ENCODE measurements around the gene SHROOM3.

SHROOM3 gene

GRCh38 chr4:76663824-76664223 is 228.8 kb downstream of the SHROOM3 start:
- TF ChIP-seq CTCF (IDR thresholded peaks at IDR 0.05; ENCODE audit: unreplicated experiment in 3 of 3): no peak
- Mint-ChIP-seq H3K9me3 (no peaks in the 10 kb centered on the region), H3K36me3 (ENCODE audit: low read depth) (no peaks in the 10 kb centered on the region), H3K4me1 (peaks cover 5% of the 10 kb centered on the region), H3K27me3 (ENCODE audit: low read depth) (no peaks in the 10 kb centered on the region), H3K27ac (no peak overlapping the region), H3K4me3 (no peak overlapping the region)

DNA sequence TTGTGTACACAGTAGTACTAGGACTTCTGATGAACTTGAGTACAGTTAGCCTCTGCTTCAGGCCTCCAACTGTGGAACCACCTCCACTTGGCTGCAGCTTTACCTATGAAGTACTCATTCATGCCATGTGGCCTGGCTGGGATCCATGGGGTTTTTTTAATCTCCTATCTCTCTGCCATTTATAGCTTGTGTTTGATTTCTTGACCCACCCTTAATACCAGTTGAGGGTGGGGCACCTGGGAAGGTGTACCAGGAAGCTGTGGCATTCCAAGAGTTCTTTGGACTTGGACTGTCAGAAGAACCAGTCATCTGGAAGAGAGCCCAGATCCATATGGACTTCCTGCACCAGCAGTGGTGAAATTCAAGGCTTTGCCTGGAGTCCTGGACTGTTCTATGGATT is 230.1 kb downstream of the SHROOM3 start:
- H3K36me3 Mint-ChIP-seq (ENCODE audit: low read depth): no peaks in the 10 kb centered on the region
- H3K27ac Mint-ChIP-seq: no peak overlapping the region
- no peaks in the 10 kb centered on the region for H3K9me3 Mint-ChIP-seq
- no peak for TF ChIP-seq CTCF (IDR thresholded peaks at IDR 0.05; ENCODE audit: unreplicated experiment in 3 of 3)
- H3K27me3 Mint-ChIP-seq (ENCODE audit: low read depth): no peaks in the 10 kb centered on the region
- H3K4me1 Mint-ChIP-seq: no peaks in the 10 kb centered on the region
- H3K4me3 Mint-ChIP-seq: no peak overlapping the region

- no peaks in the 10 kb centered on the region for H3K4me1 Mint-ChIP-seq
- no peak overlapping the region for H3K4me3 Mint-ChIP-seq
These were observed 230.7 kb downstream of the SHROOM3 start for GRCh38 chr4:76665721-76666120.

DNA sequence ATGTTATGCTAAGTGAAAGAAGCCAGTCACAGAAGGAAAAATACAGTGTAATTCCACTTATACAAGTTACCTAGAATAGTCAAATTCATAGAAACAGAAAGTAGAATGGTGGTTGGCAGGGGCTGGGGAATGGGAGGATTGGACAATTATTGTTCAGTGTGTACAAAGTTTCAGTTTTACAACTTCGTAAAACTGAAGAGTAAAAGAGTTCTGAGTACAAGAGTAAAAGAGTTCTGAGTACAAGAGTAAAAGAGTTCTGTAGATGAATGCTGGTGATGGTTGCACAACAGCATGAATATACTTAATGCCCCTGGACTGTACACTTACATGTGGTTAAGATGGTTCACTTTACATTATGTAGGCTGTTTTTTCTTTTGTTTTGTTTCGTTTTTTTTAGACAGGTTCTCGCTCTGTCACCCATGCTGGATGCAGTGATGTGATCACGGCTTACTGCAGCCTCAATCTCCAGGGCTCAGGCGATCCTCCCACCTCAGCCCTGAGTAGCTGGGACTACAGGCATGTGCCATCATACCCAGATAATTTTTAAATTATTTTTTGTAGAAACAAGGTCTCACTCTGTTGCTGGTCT is 232.0 kb downstream of the SHROOM3 start:
- H3K4me1 Mint-ChIP-seq: no peaks in the 10 kb centered on the region
- no peak overlapping the region for H3K4me3 Mint-ChIP-seq
- no peaks in the 10 kb centered on the region for H3K9me3 Mint-ChIP-seq
- no peaks in the 10 kb centered on the region for H3K27me3 Mint-ChIP-seq (ENCODE audit: low read depth)
- TF ChIP-seq CTCF (IDR thresholded peaks at IDR 0.05; ENCODE audit: unreplicated experiment in 3 of 3): no peak
- H3K27ac Mint-ChIP-seq: no peak overlapping the region
- H3K36me3 Mint-ChIP-seq (ENCODE audit: low read depth): no peaks in the 10 kb centered on the region

More at GRCh38 chr4:76665721-76666120, 230.7 kb downstream of the SHROOM3 start:
- TF ChIP-seq CTCF (IDR thresholded peaks at IDR 0.05; ENCODE audit: unreplicated experiment in 3 of 3): no peak
- Mint-ChIP-seq H3K27ac (no peak overlapping the region), H3K9me3 (no peaks in the 10 kb centered on the region), H3K36me3 (ENCODE audit: low read depth) (no peaks in the 10 kb centered on the region), H3K27me3 (ENCODE audit: low read depth) (no peaks in the 10 kb centered on the region)

GRCh38 chr4:76670631-76671030 is 235.6 kb downstream of the SHROOM3 start:
- Mint-ChIP-seq H3K9me3 (no peaks in the 10 kb centered on the region), H3K4me3 (no peak overlapping the region)
- no peak for TF ChIP-seq CTCF (IDR thresholded peaks at IDR 0.05; ENCODE audit: unreplicated experiment in 3 of 3)

DNA sequence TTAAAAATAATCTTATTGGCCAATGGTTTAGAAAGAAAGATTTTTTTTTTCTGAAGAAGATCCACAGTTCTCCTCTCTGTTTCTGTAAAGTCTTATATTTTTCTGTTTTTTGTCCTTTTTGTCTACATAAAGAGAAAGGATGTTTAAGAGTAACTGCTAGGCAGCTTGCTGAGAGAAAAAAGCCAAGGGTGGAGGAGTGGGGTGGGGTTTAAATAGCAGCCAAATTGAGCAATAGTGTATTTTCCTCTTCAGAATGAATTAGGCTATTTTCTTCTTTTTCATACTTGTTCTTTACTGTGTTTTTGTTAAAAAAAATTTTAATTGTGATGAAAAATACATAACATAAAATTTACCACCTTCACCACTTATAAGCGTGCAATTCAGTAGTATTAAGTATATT is 238.3 kb downstream of the SHROOM3 start:
- Mint-ChIP-seq H3K27ac (no peak overlapping the region), H3K27me3 (ENCODE audit: low read depth) (no peaks in the 10 kb centered on the region), H3K36me3 (ENCODE audit: low read depth) (no peaks in the 10 kb centered on the region), H3K9me3 (no peaks in the 10 kb centered on the region), H3K4me3 (no peak overlapping the region), H3K4me1 (no peaks in the 10 kb centered on the region)
- no peak for TF ChIP-seq CTCF (IDR thresholded peaks at IDR 0.05; ENCODE audit: unreplicated experiment in 3 of 3)

More at GRCh38 chr4:76670631-76671030, 235.6 kb downstream of the SHROOM3 start:
- Mint-ChIP-seq H3K27ac (no peak overlapping the region), H3K27me3 (ENCODE audit: low read depth) (no peaks in the 10 kb centered on the region), H3K36me3 (ENCODE audit: low read depth) (no peaks in the 10 kb centered on the region), H3K4me1 (no peaks in the 10 kb centered on the region)

Measured in nephron (organoid).